CD8-positive, alpha-beta memory T cell (primary cell): ENCODE results near the gene RARB. TPM values are rescaled to one million over a fixed set of nuclear protein-coding genes. Genes with fewer than 3 reads are reported as not detected.

Experiments used
- CTCF ChIA-PET: fragments of 350-600 bp; sonication (Branson Sonifier 250); formaldehyde crosslinking; loops from one replicate; lab custom pipeline; 2021; ENCODE audit warnings: antibody characterized with exemption; lab: Charles Lee
- POLR2A ChIA-PET: fragments of 350-600 bp; sonication (Branson Sonifier 250); formaldehyde crosslinking; loops from one replicate; lab custom pipeline; 2021; ENCODE audit warnings: antibody characterized with exemption; lab: Charles Lee
- DNase-seq, 5 donors: peaks; one replicate each; pipeline versions ENCODE4 v3.0.0 to v3.0.0-alpha.2; 2020 to 2022; ENCODE audit warnings: mixed read lengths in 1 of 5
- H3K27ac ChIP-seq: one replicate; pipeline ENCODE4 v1.7.0; 2013; ENCODE audit warnings: low read depth, mild to moderate bottlenecking, low read length, moderate library complexity
- H3K27me3 ChIP-seq: 2 replicates; pipeline ENCODE4 v1.7.0; 2013; ENCODE audit warnings: low read length, mild to moderate bottlenecking; ENCODE audit not compliant: insufficient read depth, poor library complexity, severe bottlenecking
- H3K36me3 ChIP-seq: 2 replicates; pipeline ENCODE4 v1.7.0; 2013; ENCODE audit warnings: mild to moderate bottlenecking, low read length, moderate library complexity; ENCODE audit not compliant: insufficient read depth
- H3K4me1 ChIP-seq: 2 replicates; pipeline ENCODE4 v1.7.0; 2013; ENCODE audit warnings: mild to moderate bottlenecking, low read length, moderate library complexity; ENCODE audit not compliant: insufficient read depth
- H3K4me3 ChIP-seq: 2 replicates; pipeline ENCODE4 v1.7.0; 2013; ENCODE audit warnings: mild to moderate bottlenecking, low read length
- H3K9me3 ChIP-seq: 2 replicates; pipeline ENCODE4 v1.7.0; 2013; ENCODE audit warnings: mild to moderate bottlenecking, low read length
- H3K27ac Mint-ChIP-seq, 8 donors: one replicate each; pipeline ENCODE4 v1.8.0; 2020 to 2021; ENCODE audit warnings: mixed read lengths in 8 of 8, mild to moderate bottlenecking in 6 of 8, inconsistent platforms in 3 of 8, moderate library complexity in 3 of 8
- H3K27me3 Mint-ChIP-seq, 2 donors: one replicate each; pipeline ENCODE4 v1.8.0; 2020 to 2021; ENCODE audit warnings: mixed read lengths in 2 of 2, mild to moderate bottlenecking in 1 of 2, moderate library complexity in 1 of 2
- H3K36me3 Mint-ChIP-seq, 3 donors: one replicate each; pipeline ENCODE4 v1.8.0; 2020 to 2021; ENCODE audit warnings: mixed read lengths in 3 of 3, inconsistent platforms in 1 of 3, mild to moderate bottlenecking in 1 of 3
- H3K4me1 Mint-ChIP-seq, 3 donors: one replicate each; pipeline ENCODE4 v1.8.0; 2020 to 2021; ENCODE audit warnings: mixed read lengths in 3 of 3, inconsistent platforms in 1 of 3, mild to moderate bottlenecking in 1 of 3
- H3K4me3 Mint-ChIP-seq, 7 donors: one replicate each; pipeline ENCODE4 v1.8.0; 2020 to 2021; ENCODE audit warnings: mixed read lengths in 7 of 7, mild to moderate bottlenecking in 6 of 7, moderate library complexity in 4 of 7, inconsistent platforms in 2 of 7
- H3K9me3 Mint-ChIP-seq, 5 donors: one replicate each; pipeline ENCODE4 v1.8.0; 2020 to 2022; ENCODE audit warnings: mixed read lengths in 5 of 5, mild to moderate bottlenecking in 3 of 5, moderate library complexity in 2 of 5, inconsistent platforms in 1 of 5
- polyA plus RNA-seq: library from polyadenylated mRNA; unstranded; fragments of 300-500 nt; fragmentation: Illumina TruSeq; gene quantifications from one replicate; pipeline ENCODE4 v1.2.3, GENCODE V29; 2021
- total RNA-seq, 2 experiments: library from RNA; stranded (reverse); gene quantifications; one replicate each; pipeline ENCODE4 v1.2.3, GENCODE V29; 2021

The RARB gene
- total and polyA plus RNA-seq, 3 experiments from 2014 or later: not detected

DNA sequence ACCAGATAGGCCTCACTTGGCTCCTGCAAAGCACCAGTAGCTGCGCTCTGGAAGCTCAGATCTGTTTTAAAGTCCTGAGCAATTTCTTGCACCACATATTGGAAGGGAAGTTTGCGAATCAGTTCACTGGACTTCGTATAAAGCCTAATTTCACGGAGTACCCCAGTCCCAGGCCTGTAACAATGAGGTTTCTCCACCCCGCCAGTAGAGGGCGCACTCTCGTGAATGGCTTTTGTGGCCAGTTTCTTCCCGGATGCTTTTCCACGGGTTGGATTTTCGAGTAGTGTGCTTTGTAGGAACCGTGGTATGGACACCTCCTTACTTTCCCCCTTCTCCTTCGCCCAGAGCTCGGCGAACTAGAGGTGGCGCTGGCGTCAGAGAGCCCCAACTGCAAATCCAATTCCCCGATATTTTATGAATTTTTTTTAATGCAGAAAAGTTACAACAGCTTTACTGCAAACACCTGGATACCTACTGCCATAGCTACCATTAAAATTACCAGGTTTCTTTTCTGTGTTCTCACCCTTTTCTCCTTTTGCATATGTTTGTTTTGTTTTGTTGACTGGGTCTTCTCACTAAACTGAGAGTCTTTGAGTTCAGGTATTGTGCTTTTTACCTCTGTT, 13.3 kb downstream of the RARB start:
- CTCF ChIA-PET: interaction anchor here (1.4 kb wide), 1 partner anchor 10 kb away, joined by 3 read pairs; no protein-coding TSS in a partner anchor
- Histone ChIP-seq H3K4me3 (no peak overlapping the region), H3K9me3 (no peaks in the 10 kb centered on the region), H3K4me1 (no peaks in the 10 kb centered on the region), H3K27me3 (no peaks in the 10 kb centered on the region), H3K27ac (no peak overlapping the region), H3K36me3 (no peaks in the 10 kb centered on the region)
- peaks cover 0 to 4% of the 10 kb centered on the region in 2 donors for H3K27me3 Mint-ChIP-seq
- POLR2A ChIA-PET: no interaction called here
- no peak overlapping the region for H3K27ac Mint-ChIP-seq
- H3K9me3 Mint-ChIP-seq: peaks cover 0 to 4% (median 0%) of the 10 kb centered on the region in 5 donors
- no peaks in the 10 kb centered on the region for H3K4me1 Mint-ChIP-seq
- H3K4me3 Mint-ChIP-seq: no peak overlapping the region
- DNase-seq: peak in 1 of 5 donors; percentile 4
- no peaks in the 10 kb centered on the region for H3K36me3 Mint-ChIP-seq

DNA sequence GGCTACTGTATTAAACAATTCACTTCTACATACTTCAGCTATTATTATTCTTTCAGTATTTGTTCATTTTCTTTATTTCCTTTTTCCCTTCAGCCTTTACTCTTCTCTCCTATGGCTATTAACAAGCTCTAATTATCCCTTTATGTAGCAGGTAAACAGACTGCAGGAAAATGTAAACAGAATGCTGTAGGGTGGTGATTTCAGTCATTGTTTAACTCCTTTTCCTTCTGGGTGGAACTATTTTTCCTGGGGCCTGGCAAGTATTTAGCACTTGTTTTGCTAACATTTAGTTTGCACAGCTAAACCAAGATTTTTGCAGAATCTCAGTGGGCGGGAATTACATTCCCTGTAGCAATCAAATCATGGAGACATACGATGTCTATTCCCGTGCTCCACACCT, 14.4 kb downstream of the RARB start:
- H3K27me3 Mint-ChIP-seq: peaks cover 0 to 4% of the 10 kb centered on the region in 2 donors
- H3K27me3 ChIP-seq: no peaks in the 10 kb centered on the region
- no peak overlapping the region for H3K4me3 ChIP-seq
- POLR2A ChIA-PET: no interaction called here
- no peaks in the 10 kb centered on the region for H3K9me3 ChIP-seq
- CTCF ChIA-PET: no interaction called here
- H3K4me1 ChIP-seq: no peaks in the 10 kb centered on the region
- H3K36me3 Mint-ChIP-seq: no peaks in the 10 kb centered on the region
- H3K36me3 ChIP-seq: no peaks in the 10 kb centered on the region
- H3K9me3 Mint-ChIP-seq: peaks cover 0 to 4% (median 0%) of the 10 kb centered on the region in 5 donors
- no peak for DNase-seq
- no peak overlapping the region for H3K27ac Mint-ChIP-seq
- no peaks in the 10 kb centered on the region for H3K4me1 Mint-ChIP-seq
- no peak overlapping the region for H3K4me3 Mint-ChIP-seq
- H3K27ac ChIP-seq: no peak overlapping the region

DNA sequence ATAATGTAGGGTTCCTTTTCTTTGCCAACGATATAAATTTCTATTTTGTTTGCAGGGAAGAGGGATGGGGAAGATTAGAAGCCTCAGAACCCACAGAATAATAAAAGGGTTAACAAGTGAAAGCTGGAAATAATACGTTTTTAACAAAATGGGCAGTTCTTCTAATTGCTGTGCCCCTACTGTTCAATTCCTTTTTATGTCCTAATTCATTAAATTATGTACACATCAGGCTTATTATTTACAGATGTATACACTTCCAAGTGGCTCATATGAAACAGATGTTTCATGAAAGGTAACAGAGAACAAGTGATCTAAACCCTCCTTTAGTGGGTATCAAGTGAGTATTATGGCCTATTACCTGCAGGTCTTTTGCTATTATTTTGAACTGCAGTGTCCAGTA, 16.2 kb downstream of the RARB start:
- Histone ChIP-seq H3K27me3 (no peaks in the 10 kb centered on the region), H3K4me3 (no peak overlapping the region), H3K9me3 (no peaks in the 10 kb centered on the region), H3K36me3 (no peaks in the 10 kb centered on the region), H3K27ac (no peak overlapping the region), H3K4me1 (no peaks in the 10 kb centered on the region)
- CTCF ChIA-PET: no interaction called here
- Mint-ChIP-seq H3K36me3 (no peaks in the 10 kb centered on the region), H3K27me3 (peaks cover 0 to 2% of the 10 kb centered on the region in 2 donors), H3K4me3 (no peak overlapping the region), H3K27ac (no peak overlapping the region), H3K9me3 (no peaks in the 10 kb centered on the region), H3K4me1 (no peaks in the 10 kb centered on the region)
- DNase-seq: no peak
- POLR2A ChIA-PET: no interaction called here

DNA sequence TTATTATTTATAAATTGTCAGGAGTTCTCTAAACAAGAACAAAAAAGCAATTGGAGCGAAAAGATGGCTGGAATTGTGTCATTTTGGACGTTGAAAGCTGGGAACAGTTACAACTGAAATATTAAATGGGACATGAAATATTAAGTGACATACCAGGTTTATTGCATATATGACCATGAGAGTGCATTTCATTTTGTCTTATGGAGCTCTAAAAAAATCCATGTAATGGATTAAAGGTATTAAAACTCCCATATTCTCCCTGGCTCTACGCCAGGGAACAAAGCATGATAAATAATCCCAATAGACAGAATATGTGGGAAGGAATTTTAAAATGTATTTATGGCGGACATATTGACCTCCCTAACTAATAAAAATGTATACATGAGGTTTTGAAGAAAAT, 17.7 kb downstream of the RARB start:
- Mint-ChIP-seq H3K36me3 (no peaks in the 10 kb centered on the region), H3K4me3 (no peak overlapping the region), H3K9me3 (no peaks in the 10 kb centered on the region), H3K4me1 (no peaks in the 10 kb centered on the region), H3K27me3 (peaks cover 0 to 5% of the 10 kb centered on the region in 2 donors), H3K27ac (no peak overlapping the region)
- DNase-seq: no peak
- no peaks in the 10 kb centered on the region for H3K4me1 ChIP-seq
- H3K9me3 ChIP-seq: no peaks in the 10 kb centered on the region
- H3K27ac ChIP-seq: no peak overlapping the region
- POLR2A ChIA-PET: no interaction called here
- H3K27me3 ChIP-seq: no peaks in the 10 kb centered on the region
- no peak overlapping the region for H3K4me3 ChIP-seq
- CTCF ChIA-PET: no interaction called here
- H3K36me3 ChIP-seq: no peaks in the 10 kb centered on the region

DNA sequence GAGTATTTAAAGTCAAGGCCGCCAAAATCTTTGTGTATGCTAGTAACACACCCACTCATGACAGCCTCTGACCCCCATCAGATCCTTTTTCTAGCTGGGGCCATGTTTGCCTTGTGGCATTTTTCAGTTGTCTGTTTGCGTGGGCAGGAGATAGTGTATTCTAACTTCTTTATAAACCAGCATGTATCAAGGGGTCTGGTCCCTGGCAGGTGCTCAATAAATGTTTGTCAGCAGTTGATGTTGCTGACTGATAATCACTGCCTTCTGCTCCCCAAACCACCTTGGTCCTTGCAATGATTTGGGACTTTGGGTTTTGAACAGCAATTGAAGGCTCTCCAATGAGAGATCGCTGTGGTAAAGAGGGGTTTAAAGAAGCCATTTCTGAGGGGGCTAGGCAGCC, 19.2 kb downstream of the RARB start:
- Mint-ChIP-seq H3K4me1 (no peaks in the 10 kb centered on the region), H3K9me3 (peaks cover 0 to 3% (median 0%) of the 10 kb centered on the region in 5 donors), H3K36me3 (no peaks in the 10 kb centered on the region), H3K27ac (no peak overlapping the region), H3K4me3 (no peak overlapping the region), H3K27me3 (peaks cover 0 to 5% of the 10 kb centered on the region in 2 donors)
- no peaks in the 10 kb centered on the region for H3K9me3 ChIP-seq
- CTCF ChIA-PET: no interaction called here
- H3K27me3 ChIP-seq: no peaks in the 10 kb centered on the region
- no peak overlapping the region for H3K27ac ChIP-seq
- POLR2A ChIA-PET: no interaction called here
- no peak for DNase-seq
- H3K4me3 ChIP-seq: no peak overlapping the region
- H3K4me1 ChIP-seq: no peaks in the 10 kb centered on the region
- H3K36me3 ChIP-seq: no peaks in the 10 kb centered on the region

DNA sequence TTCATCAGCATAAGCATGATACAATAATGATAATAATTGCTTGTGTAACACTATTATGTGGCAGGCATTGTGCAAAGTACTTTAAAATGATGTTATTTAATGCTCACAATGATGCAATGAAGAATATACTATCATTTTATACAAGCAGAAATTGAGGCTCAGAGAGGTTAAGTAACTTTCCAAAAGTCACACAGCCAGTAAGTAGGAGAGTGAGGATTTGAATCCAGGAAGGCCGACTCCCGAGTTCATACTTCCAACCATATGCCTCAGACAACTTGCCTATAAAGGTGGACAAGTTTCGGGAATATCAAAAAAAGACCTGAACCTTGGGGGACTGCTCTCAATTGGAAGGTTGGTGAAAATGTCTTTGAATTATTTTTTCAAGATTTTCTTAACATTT, 19.9 kb downstream of the RARB start:
- H3K27me3 ChIP-seq: no peaks in the 10 kb centered on the region
- POLR2A ChIA-PET: no interaction called here
- no peak overlapping the region for H3K27ac Mint-ChIP-seq
- H3K9me3 Mint-ChIP-seq: peaks cover 0 to 3% (median 0%) of the 10 kb centered on the region in 5 donors
- H3K36me3 Mint-ChIP-seq: no peaks in the 10 kb centered on the region
- H3K4me1 ChIP-seq: no peaks in the 10 kb centered on the region
- no peaks in the 10 kb centered on the region for H3K4me1 Mint-ChIP-seq
- H3K4me3 ChIP-seq: no peak overlapping the region
- no peaks in the 10 kb centered on the region for H3K9me3 ChIP-seq
- no peak for DNase-seq
- H3K36me3 ChIP-seq: no peaks in the 10 kb centered on the region
- CTCF ChIA-PET: no interaction called here
- no peak overlapping the region for H3K4me3 Mint-ChIP-seq
- H3K27ac ChIP-seq: no peak overlapping the region
- H3K27me3 Mint-ChIP-seq: peaks cover 0 to 5% of the 10 kb centered on the region in 2 donors

DNA sequence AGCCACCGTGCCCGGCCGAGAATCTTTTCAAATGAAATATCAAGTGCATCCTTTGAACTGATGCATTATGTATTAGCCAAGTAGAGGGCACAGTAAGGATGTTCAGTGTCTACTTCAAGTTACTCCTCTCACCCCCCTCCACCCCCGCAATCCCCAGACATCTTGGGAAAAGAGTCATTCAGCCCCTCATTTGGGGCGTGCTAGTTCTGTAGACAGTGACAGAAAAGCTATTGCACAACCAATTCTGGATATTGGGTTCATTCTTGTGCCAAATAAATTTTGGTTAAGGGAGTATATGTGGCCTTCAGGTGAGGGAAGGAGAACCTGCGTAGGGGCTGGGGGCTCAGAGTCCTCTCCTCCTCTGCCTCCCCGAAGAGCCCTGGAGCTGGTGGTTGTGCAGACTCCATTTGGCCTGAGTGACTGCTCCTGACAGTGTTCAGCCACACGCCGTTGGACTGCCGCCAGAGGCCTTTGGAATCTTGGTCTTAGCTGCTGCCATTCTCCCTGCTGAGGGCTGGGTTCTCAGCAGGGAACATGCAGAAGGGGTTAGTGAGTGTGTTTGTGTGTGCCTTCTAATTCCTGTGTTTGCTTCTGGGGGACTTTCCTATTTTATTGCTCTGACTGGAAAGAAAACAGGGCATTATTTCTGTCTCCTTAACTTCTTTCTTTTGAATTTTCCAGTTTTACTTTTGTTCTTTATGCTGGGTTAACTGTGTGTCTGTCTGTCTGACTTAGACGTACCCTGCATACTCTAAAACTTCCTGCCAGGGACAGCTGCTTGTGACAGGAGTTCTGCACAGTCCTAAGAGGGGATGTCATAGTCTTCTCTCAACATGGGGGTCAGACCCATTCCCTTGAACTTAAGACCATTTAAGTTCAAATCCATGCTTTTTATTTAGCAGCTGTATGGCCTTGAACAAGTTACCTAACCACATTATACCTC, 21.0 kb downstream of the RARB start:
- Histone ChIP-seq H3K4me1 (no peaks in the 10 kb centered on the region), H3K27me3 (no peaks in the 10 kb centered on the region), H3K27ac (no peak overlapping the region), H3K36me3 (no peaks in the 10 kb centered on the region), H3K9me3 (no peaks in the 10 kb centered on the region), H3K4me3 (no peak overlapping the region)
- H3K4me3 Mint-ChIP-seq: no peak overlapping the region
- peaks cover 0 to 5% of the 10 kb centered on the region in 2 donors for H3K27me3 Mint-ChIP-seq
- POLR2A ChIA-PET: no interaction called here
- peaks cover 0 to 3% (median 0%) of the 10 kb centered on the region in 5 donors for H3K9me3 Mint-ChIP-seq
- no peak overlapping the region for H3K27ac Mint-ChIP-seq
- no peaks in the 10 kb centered on the region for H3K4me1 Mint-ChIP-seq
- no peak for DNase-seq
- H3K36me3 Mint-ChIP-seq: no peaks in the 10 kb centered on the region
- CTCF ChIA-PET: no interaction called here

DNA sequence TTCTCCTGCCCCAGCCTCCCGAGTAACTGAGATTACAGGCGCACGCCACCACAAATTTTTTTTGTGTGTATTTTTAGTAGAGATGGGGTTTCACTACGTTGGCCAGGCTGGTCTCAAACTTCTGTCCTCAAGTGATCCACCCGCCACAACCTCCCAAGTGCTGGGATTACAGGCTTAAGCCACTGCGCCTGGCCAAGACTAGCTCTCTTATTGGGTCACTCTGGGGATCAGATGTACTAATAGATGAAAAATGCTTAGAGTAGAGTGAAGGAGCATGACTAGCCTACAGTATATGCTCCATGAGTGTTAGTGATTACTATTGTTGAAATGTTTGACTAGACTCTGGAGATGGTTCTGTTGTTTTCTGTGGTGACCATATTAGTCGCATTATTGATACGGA, 21.8 kb downstream of the RARB start:
- Mint-ChIP-seq H3K27me3 (peaks cover 0 to 5% of the 10 kb centered on the region in 2 donors), H3K27ac (peak overlapping the region in 1 of 8 donors; percentile 38), H3K4me3 (no peak overlapping the region), H3K4me1 (no peaks in the 10 kb centered on the region), H3K36me3 (no peaks in the 10 kb centered on the region), H3K9me3 (peaks cover 0 to 3% (median 0%) of the 10 kb centered on the region in 5 donors)
- Histone ChIP-seq H3K4me1 (no peaks in the 10 kb centered on the region), H3K27me3 (no peaks in the 10 kb centered on the region), H3K27ac (no peak overlapping the region), H3K4me3 (no peak overlapping the region), H3K9me3 (no peaks in the 10 kb centered on the region), H3K36me3 (no peaks in the 10 kb centered on the region)
- ChIA-PET CTCF (no interaction called here), POLR2A (no interaction called here)
- DNase-seq: no peak
